Activated CD8-positive, alpha-beta memory T cell treated with anti-CD3 and anti-CD28 coated beads, Interleukin-2, amount 10 ng/mL, durations not matched to agents 7 days and 5 days (primary cell): ENCODE measurements around the gene CDK5RAP2. TPM values are rescaled to one million over a fixed set of nuclear protein-coding genes. Genes with fewer than 3 reads are reported as not detected.

Experiments used
- ATAC-seq: fragments of 150-1000 bp; cut with Tn5 transposase; one replicate; pipeline ENCODE4 v1.10.0; 2021; ENCODE audit warnings: moderate library complexity
- CTCF ChIA-PET: fragments of 350-600 bp; sonication (Branson Sonifier 250); formaldehyde crosslinking; loops from one replicate; lab custom pipeline; 2021; ENCODE audit warnings: antibody characterized with exemption; lab: Charles Lee
- DNase-seq: peaks from one replicate; pipeline ENCODE4 v3.0.0-alpha.2; 2020
- H3K27ac Mint-ChIP-seq: one replicate; pipeline ENCODE4 v1.8.0; 2021; ENCODE audit warnings: mild to moderate bottlenecking, mixed read lengths
- H3K27me3 Mint-ChIP-seq: one replicate; pipeline ENCODE4 v1.8.0; 2021; ENCODE audit warnings: mixed read lengths
- H3K36me3 Mint-ChIP-seq: one replicate; pipeline ENCODE4 v1.8.0; 2021; ENCODE audit warnings: mild to moderate bottlenecking, mixed read lengths
- H3K4me1 Mint-ChIP-seq: one replicate; pipeline ENCODE4 v1.8.0; 2021; ENCODE audit warnings: mixed read lengths
- H3K4me3 Mint-ChIP-seq: one replicate; pipeline ENCODE4 v1.8.0; 2021; ENCODE audit warnings: mild to moderate bottlenecking, moderate library complexity, mixed read lengths
- H3K9me3 Mint-ChIP-seq: one replicate; pipeline ENCODE4 v1.8.0; 2022; ENCODE audit warnings: low read depth, mixed read lengths
- total RNA-seq, 2 experiments: library from RNA; stranded (reverse); gene quantifications; one replicate each; pipeline ENCODE4 v1.2.3, GENCODE V29; 2021

CDK5RAP2 gene
- total RNA-seq, 2 experiments from 2014 or later, result 79.8 to 138 TPM

GRCh38 chr9:120456218-120456617 lies 123.7 kb downstream of the CDK5RAP2 start:
- no peak overlapping the region for H3K4me3 Mint-ChIP-seq
- H3K9me3 Mint-ChIP-seq, result no peaks in the 10 kb centered on the region
- no peaks in the 10 kb centered on the region for H3K4me1 Mint-ChIP-seq
- CTCF ChIA-PET, result no interaction called here
- no peaks in the 10 kb centered on the region for H3K27me3 Mint-ChIP-seq
- H3K36me3 Mint-ChIP-seq, result peaks cover 49% of the 10 kb centered on the region
- ATAC-seq (no peak), DNase-seq (no peak)
- H3K27ac Mint-ChIP-seq, result no peak overlapping the region

GRCh38 chr9:120454467-120454866 lies 125.5 kb downstream of the CDK5RAP2 start:
- no peaks in the 10 kb centered on the region for H3K27me3 Mint-ChIP-seq
- DNase-seq (no peak), ATAC-seq (no peak)
- no peak overlapping the region for H3K27ac Mint-ChIP-seq
- H3K9me3 Mint-ChIP-seq, result no peaks in the 10 kb centered on the region
- H3K36me3 Mint-ChIP-seq, result peaks cover 56% of the 10 kb centered on the region
- CTCF ChIA-PET, result no interaction called here
- peaks cover 2% of the 10 kb centered on the region for H3K4me1 Mint-ChIP-seq
- no peak overlapping the region for H3K4me3 Mint-ChIP-seq

GRCh38 chr9:120453792-120454191 lies 126.2 kb downstream of the CDK5RAP2 start:
- H3K4me3 Mint-ChIP-seq, result no peak overlapping the region
- no peaks in the 10 kb centered on the region for H3K9me3 Mint-ChIP-seq
- DNase-seq (no peak), ATAC-seq (no peak)
- CTCF ChIA-PET, result no interaction called here
- H3K27me3 Mint-ChIP-seq, result no peaks in the 10 kb centered on the region
- H3K4me1 Mint-ChIP-seq, result peaks cover 2% of the 10 kb centered on the region
- no peak overlapping the region for H3K27ac Mint-ChIP-seq
- peaks cover 55% of the 10 kb centered on the region for H3K36me3 Mint-ChIP-seq

- ATAC-seq (no peak), DNase-seq (no peak)
- CTCF ChIA-PET, result no interaction called here
- Mint-ChIP-seq H3K27ac (no peak overlapping the region), H3K36me3 (peaks cover 57% of the 10 kb centered on the region), H3K4me1 (peaks cover 2% of the 10 kb centered on the region), H3K4me3 (no peak overlapping the region), H3K27me3 (no peaks in the 10 kb centered on the region), H3K9me3 (no peaks in the 10 kb centered on the region)
Observed at GRCh38 chr9:120452631-120453030, 127.3 kb downstream of the CDK5RAP2 start.

- no peak for DNase-seq
- no peak for ATAC-seq
- no peaks in the 10 kb centered on the region for H3K27me3 Mint-ChIP-seq
- H3K36me3 Mint-ChIP-seq, result peaks cover 57% of the 10 kb centered on the region
- no peaks in the 10 kb centered on the region for H3K9me3 Mint-ChIP-seq
- H3K27ac Mint-ChIP-seq, result no peak overlapping the region
- H3K4me1 Mint-ChIP-seq, result peaks cover 2% of the 10 kb centered on the region
- H3K4me3 Mint-ChIP-seq, result no peak overlapping the region
- CTCF ChIA-PET, result no interaction called here
Observed at GRCh38 chr9:120450916-120451315, 129.1 kb downstream of the CDK5RAP2 start.

GRCh38 chr9:120449566-120449965 lies 130.4 kb downstream of the CDK5RAP2 start:
- CTCF ChIA-PET, result interaction anchor here (1.6 kb wide), 1 partner anchor 10 kb away, joined by 3 read pairs; no protein-coding TSS in a partner anchor
- Mint-ChIP-seq H3K9me3 (no peaks in the 10 kb centered on the region), H3K27me3 (no peaks in the 10 kb centered on the region), H3K4me3 (no peak overlapping the region), H3K4me1 (peaks cover 2% of the 10 kb centered on the region), H3K36me3 (peaks cover 48% of the 10 kb centered on the region), H3K27ac (no peak overlapping the region)
- no peak for ATAC-seq
- no peak for DNase-seq

- Mint-ChIP-seq H3K4me1 (peaks cover 2% of the 10 kb centered on the region), H3K9me3 (no peaks in the 10 kb centered on the region), H3K27me3 (no peaks in the 10 kb centered on the region), H3K36me3 (peaks cover 48% of the 10 kb centered on the region), H3K4me3 (no peak overlapping the region), H3K27ac (no peak overlapping the region)
- DNase-seq, result no peak
- no peak for ATAC-seq
- CTCF ChIA-PET, result no interaction called here
Observed at GRCh38 chr9:120447959-120448500, 131.9 kb downstream of the CDK5RAP2 start.

- Mint-ChIP-seq H3K27ac (no peak overlapping the region), H3K36me3 (peaks cover 46% of the 10 kb centered on the region), H3K9me3 (no peaks in the 10 kb centered on the region), H3K4me1 (peaks cover 2% of the 10 kb centered on the region), H3K4me3 (no peak overlapping the region), H3K27me3 (no peaks in the 10 kb centered on the region)
- CTCF ChIA-PET, result no interaction called here
- ATAC-seq (no peak), DNase-seq (no peak)
Observed at GRCh38 chr9:120446671-120447070, 133.3 kb downstream of the CDK5RAP2 start.

GRCh38 chr9:120443976-120444375 lies 136.0 kb downstream of the CDK5RAP2 start:
- DNase-seq (no peak), ATAC-seq (no peak)
- Mint-ChIP-seq H3K4me1 (peaks cover 13% of the 10 kb centered on the region), H3K27me3 (no peaks in the 10 kb centered on the region), H3K9me3 (no peaks in the 10 kb centered on the region), H3K36me3 (peaks cover 39% of the 10 kb centered on the region), H3K4me3 (no peak overlapping the region), H3K27ac (no peak overlapping the region)
- CTCF ChIA-PET, result no interaction called here

GRCh38 chr9:120443489-120443888 lies 136.5 kb downstream of the CDK5RAP2 start:
- no peak overlapping the region for H3K27ac Mint-ChIP-seq
- CTCF ChIA-PET, result no interaction called here
- no peak for ATAC-seq

GRCh38 chr9:120442308-120442995 lies 137.5 kb downstream of the CDK5RAP2 start:
- Mint-ChIP-seq H3K36me3 (peaks cover 35% of the 10 kb centered on the region), H3K27me3 (no peaks in the 10 kb centered on the region), H3K4me1 (peaks cover 28% of the 10 kb centered on the region), H3K27ac (no peak overlapping the region), H3K9me3 (no peaks in the 10 kb centered on the region), H3K4me3 (no peak overlapping the region)
- no peak for ATAC-seq
- DNase-seq, result no peak
- CTCF ChIA-PET, result no interaction called here

More at GRCh38 chr9:120443489-120443888, 136.5 kb downstream of the CDK5RAP2 start:
- peaks cover 18% of the 10 kb centered on the region for H3K4me1 Mint-ChIP-seq
- no peak for DNase-seq
- H3K27me3 Mint-ChIP-seq, result no peaks in the 10 kb centered on the region
- no peaks in the 10 kb centered on the region for H3K9me3 Mint-ChIP-seq
- peaks cover 38% of the 10 kb centered on the region for H3K36me3 Mint-ChIP-seq
- no peak overlapping the region for H3K4me3 Mint-ChIP-seq

- H3K4me1 Mint-ChIP-seq, result peaks cover 35% of the 10 kb centered on the region
- no peaks in the 10 kb centered on the region for H3K9me3 Mint-ChIP-seq
- H3K27me3 Mint-ChIP-seq, result no peaks in the 10 kb centered on the region
- DNase-seq (no peak), ATAC-seq (no peak)
- H3K36me3 Mint-ChIP-seq, result peaks cover 39% of the 10 kb centered on the region
- CTCF ChIA-PET, result no interaction called here
- no peak overlapping the region for H3K27ac Mint-ChIP-seq
- no peak overlapping the region for H3K4me3 Mint-ChIP-seq
Observed at GRCh38 chr9:120441426-120442307, 138.3 kb downstream of the CDK5RAP2 start.

GRCh38 chr9:120440791-120441190 lies 139.2 kb downstream of the CDK5RAP2 start:
- no peak overlapping the region for H3K4me3 Mint-ChIP-seq
- no peaks in the 10 kb centered on the region for H3K27me3 Mint-ChIP-seq
- no peak for ATAC-seq
- DNase-seq, result no peak
- no peak overlapping the region for H3K27ac Mint-ChIP-seq
- H3K36me3 Mint-ChIP-seq, result peaks cover 38% of the 10 kb centered on the region
- no peaks in the 10 kb centered on the region for H3K9me3 Mint-ChIP-seq
- CTCF ChIA-PET, result no interaction called here
- H3K4me1 Mint-ChIP-seq, result peaks cover 40% of the 10 kb centered on the region
